Type B pancreatic cell (in vitro differentiated cells): ENCODE measurements around the gene ALKBH7. TPM values are rescaled to one million over a fixed set of nuclear protein-coding genes. Genes with fewer than 3 reads are reported as not detected.

Source experiments
- DNase-seq: peaks from one replicate; pipeline ENCODE4 v3.0.0; 2021; ENCODE audit warnings: mixed read lengths; ENCODE audit not compliant: unreplicated experiment; ENCODE audit errors: extremely low spot score
- H3K27ac Mint-ChIP-seq: 2 replicates; pipeline ENCODE4 v1.8.0; 2021; ENCODE audit warnings: mild to moderate bottlenecking, mixed read lengths
- H3K27me3 Mint-ChIP-seq: 2 replicates; pipeline ENCODE4 v1.8.0; 2021; ENCODE audit warnings: mixed read lengths
- H3K36me3 Mint-ChIP-seq: 2 replicates; pipeline ENCODE4 v1.8.0; 2021; ENCODE audit warnings: mixed read lengths
- H3K4me1 Mint-ChIP-seq: one replicate; pipeline ENCODE4 v1.8.0; 2021; ENCODE audit warnings: mixed read lengths; ENCODE audit not compliant: unreplicated experiment
- H3K4me3 Mint-ChIP-seq: 2 replicates; pipeline ENCODE4 v1.8.0; 2021; ENCODE audit warnings: mild to moderate bottlenecking, mixed read lengths
- H3K9me3 Mint-ChIP-seq: 2 replicates; pipeline ENCODE4 v1.8.0; 2021; ENCODE audit warnings: mixed read lengths
- CTCF ChIP-seq: fragments of 200-600 bp; sonication (generic); conservative IDR thresholded peaks from 2 replicates; pipeline ENCODE4 v1.5.0; 2021; ENCODE audit warnings: antibody characterized with exemption, mild to moderate bottlenecking
- total RNA-seq: library from RNA; stranded (reverse); gene quantifications from 2 replicates; pipeline ENCODE4 v1.2.1, GENCODE V29; 2021; ENCODE audit warnings: low replicate concordance

The ALKBH7 gene
- total RNA-seq, 1 donor from 2014 or later = 71.0 TPM

DNA sequence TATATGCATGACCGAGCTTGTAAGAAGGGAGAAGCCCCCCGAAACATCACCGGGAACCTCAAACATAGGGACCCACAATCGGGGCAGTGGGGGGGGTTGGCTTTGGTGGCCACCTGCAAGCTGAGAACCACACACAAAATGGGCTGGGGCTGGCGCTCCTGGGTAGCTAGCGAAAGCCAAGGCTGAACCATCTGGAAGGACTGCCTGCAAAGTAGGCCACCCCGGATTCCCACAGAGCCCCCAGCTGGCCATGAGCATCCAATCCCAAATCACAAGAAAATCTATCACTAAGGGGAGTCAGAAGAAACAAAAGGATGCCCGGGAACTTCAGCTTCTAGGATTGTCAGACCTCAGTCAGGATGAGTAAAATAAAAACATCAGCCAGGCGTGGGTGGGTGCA is 5.9 kb downstream of the ALKBH7 start:
- no peak overlapping the region for H3K4me3 Mint-ChIP-seq
- H3K9me3 Mint-ChIP-seq = no peaks in the 10 kb centered on the region
- peaks cover 18% of the 10 kb centered on the region for H3K36me3 Mint-ChIP-seq
- no peak for DNase-seq
- no peak for TF ChIP-seq CTCF
- peaks cover 4% of the 10 kb centered on the region for H3K4me1 Mint-ChIP-seq
- no peaks in the 10 kb centered on the region for H3K27me3 Mint-ChIP-seq
- H3K27ac Mint-ChIP-seq = no peak overlapping the region

DNA sequence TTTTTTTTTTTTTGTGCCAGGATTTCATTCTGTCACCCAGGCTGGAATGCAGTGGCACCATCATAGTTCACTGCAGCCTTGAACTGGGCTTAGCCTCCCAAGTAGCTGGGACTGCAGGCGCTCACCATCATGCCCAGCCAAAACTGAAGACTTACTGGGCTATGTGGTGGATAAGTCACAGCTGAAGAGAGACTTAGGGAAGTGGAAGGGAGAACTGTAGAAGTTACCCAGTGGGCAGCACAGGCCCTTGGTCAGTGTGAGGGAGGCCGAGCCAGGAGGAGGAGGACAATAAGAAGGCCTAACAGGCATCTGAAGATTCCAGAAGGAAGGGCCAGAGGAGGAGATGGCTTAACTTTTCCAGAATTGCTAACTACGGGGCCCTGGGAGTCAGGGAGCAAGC is 7.2 kb downstream of the ALKBH7 start:
- H3K4me3 Mint-ChIP-seq = no peak overlapping the region

GRCh38 chr19:6381030-6381750 is 8.6 kb downstream of the ALKBH7 start:
- Mint-ChIP-seq H3K9me3 (no peaks in the 10 kb centered on the region), H3K36me3 (peaks cover 18% of the 10 kb centered on the region), H3K4me1 (no peaks in the 10 kb centered on the region), H3K27me3 (no peaks in the 10 kb centered on the region), H3K4me3 (no peak overlapping the region), H3K27ac (no peak overlapping the region)
- no peak for TF ChIP-seq CTCF
- no peak for DNase-seq

More for the DNA sequence above, 7.2 kb downstream of the ALKBH7 start:
- Mint-ChIP-seq H3K27me3 (no peaks in the 10 kb centered on the region), H3K36me3 (peaks cover 18% of the 10 kb centered on the region), H3K27ac (peak overlapping the region; percentile 26), H3K9me3 (no peaks in the 10 kb centered on the region), H3K4me1 (no peaks in the 10 kb centered on the region)
- no peak for DNase-seq
- no peak for TF ChIP-seq CTCF

- H3K27ac Mint-ChIP-seq = no peak overlapping the region
- H3K9me3 Mint-ChIP-seq = no peaks in the 10 kb centered on the region
- no peaks in the 10 kb centered on the region for H3K4me1 Mint-ChIP-seq
- no peak for TF ChIP-seq CTCF
- H3K4me3 Mint-ChIP-seq = no peak overlapping the region
- DNase-seq = no peak
- peaks cover 18% of the 10 kb centered on the region for H3K36me3 Mint-ChIP-seq
- H3K27me3 Mint-ChIP-seq = no peaks in the 10 kb centered on the region
Observed at GRCh38 chr19:6383188-6383587, 10.6 kb downstream of the ALKBH7 start.

DNA sequence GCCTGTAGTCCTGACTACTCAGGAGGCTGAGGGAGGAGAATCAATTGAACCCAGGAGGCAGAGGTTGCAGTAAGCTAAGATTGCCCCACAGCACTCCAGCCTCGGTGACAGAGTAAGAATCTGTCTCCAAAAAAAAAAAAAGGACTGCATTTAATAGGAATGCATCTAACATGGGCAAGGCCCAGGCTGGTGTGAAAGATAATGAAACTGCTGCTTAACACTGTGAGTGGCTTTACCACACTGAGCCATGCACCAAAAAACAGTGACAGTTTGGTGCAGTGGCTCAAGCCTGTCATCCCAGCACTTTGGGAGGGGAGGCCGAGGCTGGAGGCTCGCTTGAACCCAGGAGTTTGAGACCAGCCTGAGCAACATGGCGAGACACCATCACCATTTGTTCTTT is 11.8 kb downstream of the ALKBH7 start:
- DNase-seq = no peak
- H3K4me1 Mint-ChIP-seq = no peaks in the 10 kb centered on the region
- no peaks in the 10 kb centered on the region for H3K27me3 Mint-ChIP-seq
- no peaks in the 10 kb centered on the region for H3K9me3 Mint-ChIP-seq
- peaks cover 14% of the 10 kb centered on the region for H3K36me3 Mint-ChIP-seq
- no peak overlapping the region for H3K4me3 Mint-ChIP-seq
- no peak overlapping the region for H3K27ac Mint-ChIP-seq
- no peak for TF ChIP-seq CTCF
